Adipocyte (in vitro differentiated cells): ENCODE data around the gene UBE2G2.

Experiments
- DNase-seq: peaks from one replicate; pipeline ENCODE4 v3.0.0-alpha.2; 2015; ENCODE audit warnings: low read depth
- H3K27me3 ChIP-seq: replicated peaks from 2 replicates; pipeline ENCODE4 v1.7.0; 2013; ENCODE audit warnings: mild to moderate bottlenecking, low read length, moderate library complexity; ENCODE audit not compliant: control insufficient read depth, insufficient read depth
- H3K36me3 ChIP-seq: 2 replicates; pipeline ENCODE4 v1.7.0; 2013; ENCODE audit warnings: low read length, mild to moderate bottlenecking, moderate library complexity; ENCODE audit not compliant: control insufficient read depth, insufficient read depth, severe bottlenecking
- H3K4me1 ChIP-seq: 2 replicates; pipeline ENCODE4 v1.7.0; 2013; ENCODE audit warnings: mild to moderate bottlenecking, low read length, moderate library complexity; ENCODE audit not compliant: control insufficient read depth, insufficient read depth
- H3K4me3 ChIP-seq: 2 replicates; pipeline ENCODE4 v1.7.0; 2013; ENCODE audit warnings: mild to moderate bottlenecking, low read length, moderate library complexity
- H3K9ac ChIP-seq: 2 replicates; pipeline ENCODE4 v1.7.0; 2013; ENCODE audit warnings: mild to moderate bottlenecking, low read length, moderate library complexity
- H3K9me3 ChIP-seq: 2 replicates; pipeline ENCODE4 v1.7.0; 2013; ENCODE audit warnings: mild to moderate bottlenecking, low read length, moderate library complexity; ENCODE audit not compliant: control insufficient read depth

Gene UBE2G2

DNA sequence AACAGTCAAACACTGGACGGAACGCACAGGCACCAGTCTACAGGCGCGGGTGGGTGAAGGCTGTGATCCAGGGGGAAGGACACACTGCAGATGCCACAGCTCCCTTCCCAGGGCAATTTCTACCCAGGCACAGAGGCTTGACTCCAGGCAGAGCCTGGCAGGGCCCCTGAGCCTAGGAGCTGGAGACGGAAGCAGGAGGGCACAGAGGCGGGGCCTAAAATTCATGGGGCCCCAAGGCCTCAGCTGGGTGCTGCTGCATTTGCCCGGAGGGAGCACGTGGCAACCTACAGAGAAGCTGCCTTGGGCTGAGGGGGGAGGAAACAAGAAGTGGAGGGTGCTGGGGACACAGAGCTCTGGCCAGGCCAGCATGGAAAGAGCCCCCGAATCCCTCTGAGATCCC is 41.2 kb downstream of the UBE2G2 start:
- peaks cover 24% of the 10 kb centered on the region for H3K27me3 ChIP-seq
- no peak for DNase-seq
- H3K36me3 ChIP-seq, result no peaks in the 10 kb centered on the region
- H3K4me3 ChIP-seq, result no peak overlapping the region
- no peaks in the 10 kb centered on the region for H3K4me1 ChIP-seq
- H3K9me3 ChIP-seq, result peaks cover 5% of the 10 kb centered on the region
- H3K9ac ChIP-seq, result no peak overlapping the region

DNA sequence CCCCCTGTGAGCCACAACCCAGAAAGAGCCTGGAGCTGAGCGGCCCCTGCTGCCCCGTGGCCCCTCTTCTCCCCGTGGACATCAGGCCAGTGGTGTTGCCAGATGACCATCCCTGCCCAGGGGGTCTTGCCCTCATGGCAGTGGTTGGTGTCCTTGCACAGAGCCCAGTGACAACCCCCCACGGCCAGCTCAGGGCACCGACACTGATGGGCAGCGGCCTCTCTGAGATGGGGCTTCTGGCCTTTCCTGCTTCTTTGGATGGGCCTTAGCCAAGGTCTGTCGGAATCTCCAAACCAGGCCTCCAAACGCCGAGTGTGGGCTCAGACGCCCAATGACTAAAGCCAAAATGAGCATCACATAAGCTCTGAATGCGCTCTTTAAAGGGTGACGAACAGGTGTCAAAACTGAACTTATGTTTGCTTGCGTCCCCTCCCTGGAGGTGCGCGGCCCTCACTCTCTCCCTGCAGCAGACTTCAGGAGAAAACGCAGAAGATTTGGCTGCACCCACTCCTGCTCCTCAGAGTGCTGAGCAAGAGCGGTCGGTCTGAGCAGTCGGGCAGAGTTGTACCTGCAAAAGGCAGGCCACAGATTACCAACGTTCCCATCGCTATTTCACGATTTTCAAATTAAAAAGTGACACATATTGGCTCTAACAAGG is 41.9 kb downstream of the UBE2G2 start:
- DNase-seq, result no peak
- Histone ChIP-seq H3K4me3 (no peak overlapping the region), H3K27me3 (peaks cover 28% of the 10 kb centered on the region), H3K9me3 (peaks cover 10% of the 10 kb centered on the region), H3K36me3 (no peaks in the 10 kb centered on the region), H3K9ac (no peak overlapping the region), H3K4me1 (no peaks in the 10 kb centered on the region)

DNA sequence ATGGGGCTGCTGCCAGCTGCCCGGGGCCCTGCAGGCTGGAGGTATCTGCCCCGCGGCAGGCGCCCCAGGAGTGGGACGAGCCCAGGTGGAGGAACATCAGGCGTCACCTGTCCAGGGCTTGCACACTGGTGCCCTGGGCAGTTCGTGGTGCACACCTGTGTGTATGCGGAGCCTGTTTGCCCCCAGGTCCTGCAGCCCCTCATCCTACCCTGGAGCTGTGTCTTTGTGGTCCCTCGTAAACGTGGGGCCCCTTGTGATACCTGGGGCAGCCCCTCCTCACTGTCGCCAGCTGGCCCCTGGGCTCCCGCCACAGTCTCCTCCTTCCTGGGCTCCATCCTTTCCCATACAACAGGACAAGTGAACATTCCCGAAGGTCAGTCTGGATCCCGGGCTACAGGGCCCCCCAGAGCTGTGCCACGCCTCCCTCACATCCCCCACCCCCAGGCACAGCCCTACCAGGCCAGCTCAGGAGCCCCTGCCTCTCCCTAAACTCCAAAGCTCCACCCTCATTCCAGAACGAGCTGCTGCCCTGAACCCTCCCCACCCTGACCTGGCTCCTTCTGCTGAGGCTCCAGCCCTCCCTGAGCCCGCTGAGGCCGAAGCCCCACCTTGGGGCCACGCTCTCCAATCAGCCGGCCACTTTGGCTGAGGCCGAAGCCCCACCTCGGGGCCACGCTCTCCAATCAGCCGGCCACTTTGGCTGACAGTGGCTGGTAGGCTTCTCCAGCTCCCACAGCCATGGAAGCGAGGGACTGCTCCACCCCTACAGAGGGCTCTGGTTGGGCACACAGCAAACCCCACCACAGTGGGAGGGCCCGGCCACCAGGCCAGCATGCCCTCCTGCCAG is 42.6 kb downstream of the UBE2G2 start:
- peaks cover 30% of the 10 kb centered on the region for H3K27me3 ChIP-seq
- H3K9me3 ChIP-seq, result peaks cover 15% of the 10 kb centered on the region
- H3K9ac ChIP-seq, result no peak overlapping the region
- no peak for DNase-seq
- no peaks in the 10 kb centered on the region for H3K4me1 ChIP-seq
- H3K36me3 ChIP-seq, result no peaks in the 10 kb centered on the region
- no peak overlapping the region for H3K4me3 ChIP-seq

DNA sequence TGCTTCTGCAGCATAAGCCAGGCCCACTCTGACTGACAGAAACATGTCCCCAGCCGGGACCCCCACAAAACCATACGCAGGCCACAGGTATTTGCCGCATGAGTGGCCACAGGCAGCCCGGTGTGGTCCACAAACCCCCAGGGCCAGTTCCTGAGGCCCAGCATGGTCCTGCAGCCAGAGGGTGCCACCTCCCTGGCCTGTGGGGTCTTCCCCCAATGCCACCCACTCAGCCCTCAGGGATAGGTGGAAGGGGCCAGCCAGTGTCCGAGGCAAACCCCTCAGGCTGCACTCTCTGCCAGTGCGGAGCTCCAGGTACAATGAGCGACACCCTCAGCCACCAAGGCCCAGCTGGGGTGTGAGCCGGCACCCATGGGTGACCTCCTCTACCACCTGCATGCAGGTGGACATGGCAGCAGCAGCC is 43.5 kb downstream of the UBE2G2 start:
- no peaks in the 10 kb centered on the region for H3K4me1 ChIP-seq
- no peaks in the 10 kb centered on the region for H3K36me3 ChIP-seq
- no peak overlapping the region for H3K9ac ChIP-seq
- DNase-seq, result no peak
- no peak overlapping the region for H3K4me3 ChIP-seq
- H3K9me3 ChIP-seq, result peaks cover 15% of the 10 kb centered on the region
- peaks cover 35% of the 10 kb centered on the region for H3K27me3 ChIP-seq

DNA sequence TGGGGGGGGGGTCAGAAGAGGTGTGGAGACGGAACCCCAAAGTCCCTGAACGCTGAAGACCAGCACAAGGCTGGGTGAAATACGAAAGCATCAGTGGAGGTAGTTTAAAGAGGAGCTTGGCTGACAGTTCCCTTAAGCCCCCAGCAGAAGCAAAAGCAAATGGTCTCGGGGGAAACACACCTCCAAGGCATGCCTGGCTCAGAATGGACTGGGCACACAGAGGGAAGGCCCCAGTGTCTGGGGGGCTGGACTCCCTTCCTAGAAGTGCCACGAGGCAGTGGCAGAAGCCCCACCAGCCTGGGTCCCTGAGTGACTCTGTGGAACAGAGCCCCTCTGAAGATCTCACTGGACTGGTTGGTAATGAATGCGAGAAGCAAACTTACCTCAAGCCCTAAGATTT is 43.9 kb downstream of the UBE2G2 start:
- Histone ChIP-seq H3K27me3 (peaks cover 36% of the 10 kb centered on the region), H3K4me3 (no peak overlapping the region), H3K9me3 (peaks cover 15% of the 10 kb centered on the region), H3K4me1 (no peaks in the 10 kb centered on the region), H3K36me3 (no peaks in the 10 kb centered on the region), H3K9ac (no peak overlapping the region)
- DNase-seq, result no peak

DNA sequence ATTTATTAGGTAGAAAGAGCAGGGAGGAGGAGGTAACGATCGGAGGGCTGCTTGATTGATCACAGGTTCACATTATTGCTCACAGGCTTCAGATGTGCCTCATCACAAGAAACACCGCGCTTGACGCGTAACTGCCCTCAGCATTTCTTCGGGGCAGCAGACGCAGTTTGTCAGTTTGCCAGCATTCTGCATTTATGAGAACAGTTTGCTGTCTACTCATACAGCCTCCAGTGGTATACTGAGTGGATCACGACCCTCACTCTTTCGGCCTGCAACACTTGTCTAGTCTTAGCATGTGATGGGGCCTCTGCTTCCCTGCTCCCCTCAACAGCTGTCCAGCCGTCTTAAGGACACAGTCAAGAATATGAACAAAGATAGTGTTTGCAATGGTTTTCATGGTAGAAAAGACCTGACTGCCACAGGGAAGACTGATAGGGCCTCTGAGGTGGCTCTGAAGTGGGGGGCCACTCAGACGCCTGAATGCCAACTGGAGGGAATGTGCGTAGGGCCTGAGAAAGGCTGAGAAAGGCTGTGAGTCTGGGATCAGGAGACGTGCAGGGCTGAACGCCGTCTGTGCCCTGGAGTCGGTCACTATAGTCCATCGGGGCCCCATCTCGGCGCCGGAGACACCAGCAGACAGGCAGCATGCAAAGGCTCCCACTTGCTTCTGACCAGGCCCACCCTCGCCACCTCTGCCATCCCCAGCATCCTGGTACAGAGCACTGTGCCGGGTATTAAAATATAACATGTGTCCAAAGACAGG is 45.0 kb downstream of the UBE2G2 start:
- Histone ChIP-seq H3K4me1 (no peaks in the 10 kb centered on the region), H3K27me3 (peaks cover 38% of the 10 kb centered on the region), H3K9ac (no peak overlapping the region), H3K36me3 (no peaks in the 10 kb centered on the region), H3K9me3 (peaks cover 15% of the 10 kb centered on the region), H3K4me3 (no peak overlapping the region)
- no peak for DNase-seq

DNA sequence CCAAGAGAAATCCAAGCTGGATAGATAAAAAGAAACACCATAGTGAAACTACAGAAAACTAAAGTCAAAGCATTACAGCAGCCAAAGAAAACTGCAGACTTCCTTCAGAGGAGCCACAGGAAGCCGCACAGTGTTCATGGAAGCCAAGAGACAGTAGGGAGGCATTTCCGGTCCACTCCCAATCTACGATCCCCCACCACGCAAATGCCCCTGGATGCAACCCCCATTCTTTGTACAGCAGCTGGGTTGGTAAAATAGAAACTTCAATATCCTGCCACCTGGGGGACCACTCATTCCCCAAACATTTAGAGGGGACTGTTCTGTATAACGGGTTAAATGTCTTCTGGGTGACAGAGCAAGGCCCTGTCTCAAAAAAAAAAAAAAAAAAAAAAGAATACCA is 46.4 kb downstream of the UBE2G2 start:
- peaks cover 15% of the 10 kb centered on the region for H3K9me3 ChIP-seq
- peaks cover 36% of the 10 kb centered on the region for H3K27me3 ChIP-seq
- no peak overlapping the region for H3K9ac ChIP-seq
- H3K4me3 ChIP-seq, result no peak overlapping the region
- no peak for DNase-seq
- H3K36me3 ChIP-seq, result no peaks in the 10 kb centered on the region
- H3K4me1 ChIP-seq, result no peaks in the 10 kb centered on the region

DNA sequence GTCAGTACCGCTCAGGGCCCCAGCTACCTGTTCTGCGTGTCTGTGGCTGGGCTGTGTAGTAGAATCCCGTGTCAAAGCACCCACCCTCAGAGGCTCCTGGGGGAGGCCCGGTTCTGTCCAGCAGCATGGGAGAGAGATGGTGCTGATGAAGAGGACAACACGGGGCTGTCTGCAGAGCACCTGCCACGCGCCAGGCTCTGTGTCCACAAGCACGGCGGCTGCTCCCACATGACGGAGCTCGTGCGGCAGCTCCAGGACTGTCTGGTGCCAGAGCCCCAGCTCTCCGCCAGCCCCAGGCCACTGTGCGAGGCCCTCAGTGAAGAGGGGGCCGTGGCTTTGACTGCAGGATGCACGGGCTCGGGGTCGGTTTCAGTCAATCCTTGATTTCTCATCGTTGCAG is 48.3 kb downstream of the UBE2G2 start:
- no peak overlapping the region for H3K4me3 ChIP-seq
- no peaks in the 10 kb centered on the region for H3K4me1 ChIP-seq

DNA sequence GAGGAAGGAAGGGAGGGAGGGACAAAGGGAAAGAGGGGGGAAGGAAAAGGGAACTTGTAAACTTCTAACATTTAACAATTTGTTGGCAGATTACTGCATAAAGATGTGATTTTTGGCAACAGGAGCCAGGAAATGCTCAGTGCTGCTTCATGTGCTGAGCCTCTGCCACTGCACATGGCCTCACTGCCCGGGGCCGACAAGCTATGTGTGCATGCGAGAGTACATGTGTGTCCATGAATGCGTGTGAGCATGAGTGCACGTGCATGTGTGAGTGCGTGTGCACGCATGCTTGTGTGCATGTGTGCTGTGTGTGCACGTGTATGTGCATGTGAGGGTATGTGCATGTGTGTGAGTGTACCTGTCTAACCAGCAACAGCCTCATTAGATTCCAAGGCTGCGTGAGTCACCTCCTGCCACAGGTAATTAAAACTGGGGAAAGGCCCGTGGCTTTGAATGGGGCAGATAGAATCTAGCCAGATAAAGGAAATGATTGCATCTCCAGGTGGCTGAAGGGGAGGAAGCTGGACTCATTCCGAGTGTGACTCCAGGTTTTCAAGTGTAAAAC is 48.9 kb downstream of the UBE2G2 start:
- H3K27me3 ChIP-seq, result peaks cover 39% of the 10 kb centered on the region
- no peak overlapping the region for H3K4me3 ChIP-seq
- H3K4me1 ChIP-seq, result no peaks in the 10 kb centered on the region
- H3K36me3 ChIP-seq, result no peaks in the 10 kb centered on the region
- no peak overlapping the region for H3K9ac ChIP-seq
- no peak for DNase-seq
- peaks cover 16% of the 10 kb centered on the region for H3K9me3 ChIP-seq

More for the DNA sequence above, 48.3 kb downstream of the UBE2G2 start:
- no peaks in the 10 kb centered on the region for H3K36me3 ChIP-seq
- no peak for DNase-seq
- H3K9me3 ChIP-seq, result peaks cover 15% of the 10 kb centered on the region
- peaks cover 41% of the 10 kb centered on the region for H3K27me3 ChIP-seq
- H3K9ac ChIP-seq, result no peak overlapping the region

DNA sequence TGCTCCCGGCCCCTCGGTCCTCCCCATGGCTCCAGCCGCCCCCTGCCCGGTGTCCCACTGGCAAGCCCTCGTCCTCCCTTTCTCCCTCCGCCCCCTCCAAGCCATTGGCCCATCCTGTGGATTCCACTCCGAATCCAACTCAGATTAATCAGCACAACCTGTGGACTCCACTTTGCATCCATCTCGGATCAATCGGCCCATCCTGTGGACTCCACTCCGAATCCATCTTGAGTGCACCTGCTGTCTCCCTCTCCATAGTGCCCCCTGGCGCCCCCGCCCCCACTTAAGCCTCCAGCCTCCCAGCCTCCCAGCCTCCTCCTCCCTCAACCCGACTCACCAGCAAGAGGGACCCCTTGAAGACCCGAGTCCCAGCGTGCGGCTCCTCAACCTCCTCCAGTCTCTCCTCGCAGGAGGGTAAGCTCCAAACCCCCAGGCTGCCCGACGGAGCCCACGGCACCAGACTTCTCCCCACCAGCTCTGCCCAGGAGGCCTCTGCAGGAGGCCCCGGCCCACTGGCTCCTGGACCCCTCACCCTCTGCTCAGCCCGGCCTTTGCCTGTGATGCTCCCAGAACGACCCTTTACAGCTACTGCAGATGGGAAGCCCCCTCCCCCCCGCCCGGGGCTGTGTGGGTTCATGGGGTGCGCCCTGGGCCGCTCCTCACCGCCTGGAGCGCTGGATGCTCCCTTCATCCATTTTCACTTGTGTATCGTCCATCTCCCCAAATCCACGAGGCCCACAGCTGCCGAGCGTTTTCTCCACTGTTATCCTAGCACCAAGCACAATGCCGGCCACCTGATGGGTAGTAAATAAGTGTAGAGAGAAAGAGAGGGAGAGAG is 49.6 kb downstream of the UBE2G2 start:
- no peaks in the 10 kb centered on the region for H3K4me1 ChIP-seq
- no peaks in the 10 kb centered on the region for H3K36me3 ChIP-seq
- peaks cover 39% of the 10 kb centered on the region for H3K27me3 ChIP-seq
- no peak overlapping the region for H3K9ac ChIP-seq
- DNase-seq, result no peak
- H3K9me3 ChIP-seq, result peaks cover 19% of the 10 kb centered on the region
- H3K4me3 ChIP-seq, result no peak overlapping the region
